Suprapubic skin (tissue), 3 donors: Measurements from ENCODE around the gene KRTAP5-1.

Experiments
- POLR2A ChIP-seq, 2 donors: fragments of 450-650 bp; IDR thresholded peaks; one replicate each; pipeline ENCODE4 v1.6.1; 2017; ENCODE audit warnings: antibody characterized with exemption in 2 of 2, mild to moderate bottlenecking in 2 of 2, moderate library complexity in 2 of 2
- TF ChIP-seq, protein P1 (sequence below), 2 donors: fragments of 200-600 bp in 1 of 2; fragments of 450-650 bp in 1 of 2; sonication (generic) in 1 of 2; IDR thresholded peaks; one replicate each; pipeline ENCODE4 v1.5.1; 2016 to 2019; ENCODE audit warnings: antibody characterized with exemption in 2 of 2, mild to moderate bottlenecking in 1 of 2, moderate library complexity in 1 of 2

DNA sequence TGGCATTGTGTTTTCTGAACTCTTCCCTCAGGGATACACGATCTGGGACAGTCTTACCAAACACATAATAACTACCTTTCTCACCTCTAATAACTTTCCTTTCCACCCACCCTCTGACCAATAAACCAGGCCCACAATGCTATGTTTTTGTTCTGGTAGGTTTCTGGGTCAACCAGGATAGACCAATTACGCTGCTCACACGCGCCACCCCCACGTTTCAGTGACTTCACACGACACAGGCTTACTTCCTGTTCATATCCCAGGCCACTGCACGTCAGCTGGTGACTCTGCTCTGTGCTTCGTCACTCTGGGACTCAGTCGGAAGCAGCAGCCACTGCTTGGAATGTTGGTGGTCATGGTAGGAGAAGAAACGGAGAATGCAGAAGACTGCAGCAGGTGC lies 34.4 kb upstream of the KRTAP5-1 start:
- TF ChIP-seq, protein P1, sequence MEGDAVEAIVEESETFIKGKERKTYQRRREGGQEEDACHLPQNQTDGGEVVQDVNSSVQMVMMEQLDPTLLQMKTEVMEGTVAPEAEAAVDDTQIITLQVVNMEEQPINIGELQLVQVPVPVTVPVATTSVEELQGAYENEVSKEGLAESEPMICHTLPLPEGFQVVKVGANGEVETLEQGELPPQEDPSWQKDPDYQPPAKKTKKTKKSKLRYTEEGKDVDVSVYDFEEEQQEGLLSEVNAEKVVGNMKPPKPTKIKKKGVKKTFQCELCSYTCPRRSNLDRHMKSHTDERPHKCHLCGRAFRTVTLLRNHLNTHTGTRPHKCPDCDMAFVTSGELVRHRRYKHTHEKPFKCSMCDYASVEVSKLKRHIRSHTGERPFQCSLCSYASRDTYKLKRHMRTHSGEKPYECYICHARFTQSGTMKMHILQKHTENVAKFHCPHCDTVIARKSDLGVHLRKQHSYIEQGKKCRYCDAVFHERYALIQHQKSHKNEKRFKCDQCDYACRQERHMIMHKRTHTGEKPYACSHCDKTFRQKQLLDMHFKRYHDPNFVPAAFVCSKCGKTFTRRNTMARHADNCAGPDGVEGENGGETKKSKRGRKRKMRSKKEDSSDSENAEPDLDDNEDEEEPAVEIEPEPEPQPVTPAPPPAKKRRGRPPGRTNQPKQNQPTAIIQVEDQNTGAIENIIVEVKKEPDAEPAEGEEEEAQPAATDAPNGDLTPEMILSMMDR (IDR thresholded peaks at IDR 0.05) = no peak
- no peak for TF ChIP-seq POLR2A (IDR thresholded peaks at IDR 0.05)
